K562 (cell line): ENCODE data around the gene TBCC. TPM values are rescaled to one million over a fixed set of nuclear protein-coding genes. Genes with fewer than 3 reads are reported as not detected.

Source experiments
- AFF4 ChIP-seq: sonication (generic); formaldehyde crosslinking; IDR thresholded peaks from 2 replicates; pipeline ENCODE4 v1.8.0; 2023; ENCODE audit warnings: mild to moderate bottlenecking, missing genetic modification reagents
- DIDO1 ChIP-seq: fragments of 450-650 bp; IDR thresholded peaks from 2 replicates; pipeline ENCODE4 v1.6.1; 2016; ENCODE audit warnings: low read depth, missing biosample characterization, missing genetic modification characterization
- GTF2E2 ChIP-seq: fragments of 200-800 bp; sonication (Bioruptor generic); IDR thresholded peaks from 2 replicates; pipeline ENCODE4 v1.6.1; 2016; ENCODE audit warnings: missing genetic modification characterization, missing compliant biosample characterization
- JUN ChIP-seq, 2 experiments: sonication (generic) in 1 of 2; formaldehyde crosslinking in 1 of 2; IDR thresholded peaks; 2 replicates each; pipeline versions ENCODE4 v1.6.1 to v1.8.0; 2012 to 2022; ENCODE audit warnings: borderline replicate concordance in 2 of 2, mild to moderate bottlenecking in 2 of 2, improper control_type of control experiment in 1 of 2, low read depth in 1 of 2, low read length in 1 of 2, missing genetic modification reagents in 1 of 2
- POLR2AphosphoS5 ChIP-seq: IDR thresholded peaks from 2 replicates; pipeline ENCODE4 v1.6.1; 2011; ENCODE audit warnings: mild to moderate bottlenecking, low read depth, low read length, moderate library complexity; ENCODE audit not compliant: control insufficient read depth, insufficient read depth
- TAF1 ChIP-seq: IDR thresholded peaks from 2 replicates; pipeline ENCODE4 v1.6.1; 2011; ENCODE audit warnings: mild to moderate bottlenecking, low read length, moderate library complexity; ENCODE audit not compliant: insufficient read depth, control insufficient read depth, severe bottlenecking; ENCODE audit errors: extremely low read depth
- TCF15 ChIP-seq: fragments of 250-450 bp; sonication (Bioruptor Pico); IDR thresholded peaks from 2 replicates; pipeline ENCODE4 v1.8.0; 2022; ENCODE audit warnings: moderate library complexity, mild to moderate bottlenecking, inconsistent platforms
- ZNF507 ChIP-seq: conservative IDR thresholded peaks from 2 replicates; pipeline ENCODE4 v1.6.1; 2017; ENCODE audit warnings: missing genetic modification characterization, missing compliant biosample characterization
- ZNF589 ChIP-seq: fragments of 200-800 bp; sonication (Bioruptor generic); IDR thresholded peaks from 2 replicates; pipeline ENCODE4 v1.6.1; 2016; ENCODE audit warnings: low read depth, missing genetic modification characterization, missing compliant biosample characterization
- polyA plus RNA-seq, 8 experiments: library from polyadenylated mRNA; depleted of rRNA in 4 of 8; stranded (reverse) in 5 of 8; unstranded in 3 of 8; fragments of >200 nt; fragmentation: Nextera tagmentation in 2 of 8; fragmentation: Illumina TruSeq in 1 of 8; extraction: Ambion mirVana in 2 of 8; extraction: Trizol in 1 of 8; gene quantifications; 2 replicates each; pipeline versions ENCODE4 v1.2.1 to v1.2.3, GENCODE V29; 2011 to 2014; ENCODE audit warnings: inconsistent platforms in 1 of 8, missing spikeins in 1 of 8
- total RNA-seq, 7 experiments: library from RNA; depleted of rRNA in 6 of 7; stranded (reverse); fragments of >200 nt in 6 of 7; fragmentation: Illumina TruSeq in 2 of 7; extraction: Trizol in 2 of 7; gene quantifications; 2 replicates each; pipeline versions ENCODE4 v1.2.1 to v1.2.3, GENCODE V29; 2011 to 2021; ENCODE audit warnings: low replicate concordance in 1 of 7
- TF ChIP-seq, protein P1 (sequence below), 3 experiments: fragments of 200-800 bp in 1 of 3; sonication (Bioruptor generic) in 1 of 3; sonication (generic) in 1 of 3; formaldehyde crosslinking in 1 of 3; IDR thresholded peaks; 2 replicates each; pipeline versions ENCODE4 v1.6.1 to v1.8.0; 2016 to 2022; ENCODE audit warnings: mild to moderate bottlenecking in 2 of 3, missing compliant biosample characterization in 2 of 3, missing genetic modification characterization in 2 of 3, missing genetic modification reagents in 1 of 3
- TF ChIP-seq, protein P2 (sequence below), 2 experiments: fragments of 450-650 bp in 1 of 2; IDR thresholded peaks; 2 replicates each; pipeline ENCODE4 v1.6.1; 2011 to 2017; ENCODE audit warnings: low read depth in 2 of 2, antibody characterized with exemption in 1 of 2, borderline replicate concordance in 1 of 2, low read length in 1 of 2, mild to moderate bottlenecking in 1 of 2, mixed read lengths in 1 of 2; ENCODE audit not compliant: control insufficient read depth in 1 of 2
- TF ChIP-seq, protein P3 (sequence below): fragments of 200-800 bp; sonication (Bioruptor generic); IDR thresholded peaks from 2 replicates; pipeline ENCODE4 v1.6.1; 2017; ENCODE audit warnings: missing genetic modification characterization, missing compliant biosample characterization

The TBCC gene
- total and polyA plus RNA-seq, 9 of the 15 experiments (the other 6 are each of a cell fraction or from before 2014, with no cell fraction given), result 2.8 to 34.1 (median 23.3) TPM

- TF ChIP-seq DIDO1 (tag), result no peak
- TF ChIP-seq TAF1, result peak; percentile 78
- peak; percentile 85; the same call in 1 of the 2 replicates for TF ChIP-seq ZNF589 (CRISPR knock-in tag)
- TF ChIP-seq AFF4 (CRISPR knock-in tag), result no peak
- TF ChIP-seq, protein P1, sequence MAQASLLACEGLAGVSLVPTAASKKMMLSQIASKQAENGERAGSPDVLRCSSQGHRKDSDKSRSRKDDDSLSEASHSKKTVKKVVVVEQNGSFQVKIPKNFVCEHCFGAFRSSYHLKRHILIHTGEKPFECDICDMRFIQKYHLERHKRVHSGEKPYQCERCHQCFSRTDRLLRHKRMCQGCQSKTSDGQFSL (CRISPR knock-in tag; IDR thresholded peaks at IDR 0.05), result peak; percentile 31; the same call in 1 of the 2 replicates
- TF ChIP-seq, protein P1 (tag; IDR thresholded peaks at IDR 0.05), result peak in 1 of 2 experiments; percentile 70; a peak in 2 of 4 replicates
- no peak for TF ChIP-seq ZNF507
- TF ChIP-seq, protein P2, sequence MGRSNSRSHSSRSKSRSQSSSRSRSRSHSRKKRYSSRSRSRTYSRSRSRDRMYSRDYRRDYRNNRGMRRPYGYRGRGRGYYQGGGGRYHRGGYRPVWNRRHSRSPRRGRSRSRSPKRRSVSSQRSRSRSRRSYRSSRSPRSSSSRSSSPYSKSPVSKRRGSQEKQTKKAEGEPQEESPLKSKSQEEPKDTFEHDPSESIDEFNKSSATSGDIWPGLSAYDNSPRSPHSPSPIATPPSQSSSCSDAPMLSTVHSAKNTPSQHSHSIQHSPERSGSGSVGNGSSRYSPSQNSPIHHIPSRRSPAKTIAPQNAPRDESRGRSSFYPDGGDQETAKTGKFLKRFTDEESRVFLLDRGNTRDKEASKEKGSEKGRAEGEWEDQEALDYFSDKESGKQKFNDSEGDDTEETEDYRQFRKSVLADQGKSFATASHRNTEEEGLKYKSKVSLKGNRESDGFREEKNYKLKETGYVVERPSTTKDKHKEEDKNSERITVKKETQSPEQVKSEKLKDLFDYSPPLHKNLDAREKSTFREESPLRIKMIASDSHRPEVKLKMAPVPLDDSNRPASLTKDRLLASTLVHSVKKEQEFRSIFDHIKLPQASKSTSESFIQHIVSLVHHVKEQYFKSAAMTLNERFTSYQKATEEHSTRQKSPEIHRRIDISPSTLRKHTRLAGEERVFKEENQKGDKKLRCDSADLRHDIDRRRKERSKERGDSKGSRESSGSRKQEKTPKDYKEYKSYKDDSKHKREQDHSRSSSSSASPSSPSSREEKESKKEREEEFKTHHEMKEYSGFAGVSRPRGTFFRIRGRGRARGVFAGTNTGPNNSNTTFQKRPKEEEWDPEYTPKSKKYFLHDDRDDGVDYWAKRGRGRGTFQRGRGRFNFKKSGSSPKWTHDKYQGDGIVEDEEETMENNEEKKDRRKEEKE (IDR thresholded peaks at IDR 0.05; ENCODE audit: borderline replicate concordance in 1 of 2, control insufficient read depth in 1 of 2, low read depth in 2 of 2, low read length in 1 of 2), result peak in 1 of 2 experiments; percentile 75; a peak in 1 of 4 replicates
- peak; percentile 81; the same call in 1 of the 2 replicates for TF ChIP-seq GTF2E2
- no peak for TF ChIP-seq TCF15
- TF ChIP-seq, protein P3, sequence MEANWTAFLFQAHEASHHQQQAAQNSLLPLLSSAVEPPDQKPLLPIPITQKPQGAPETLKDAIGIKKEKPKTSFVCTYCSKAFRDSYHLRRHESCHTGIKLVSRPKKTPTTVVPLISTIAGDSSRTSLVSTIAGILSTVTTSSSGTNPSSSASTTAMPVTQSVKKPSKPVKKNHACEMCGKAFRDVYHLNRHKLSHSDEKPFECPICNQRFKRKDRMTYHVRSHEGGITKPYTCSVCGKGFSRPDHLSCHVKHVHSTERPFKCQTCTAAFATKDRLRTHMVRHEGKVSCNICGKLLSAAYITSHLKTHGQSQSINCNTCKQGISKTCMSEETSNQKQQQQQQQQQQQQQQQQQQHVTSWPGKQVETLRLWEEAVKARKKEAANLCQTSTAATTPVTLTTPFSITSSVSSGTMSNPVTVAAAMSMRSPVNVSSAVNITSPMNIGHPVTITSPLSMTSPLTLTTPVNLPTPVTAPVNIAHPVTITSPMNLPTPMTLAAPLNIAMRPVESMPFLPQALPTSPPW (CRISPR knock-in tag), result peak; percentile 95
- 0 out of 2 replicates have a peak, but pooled peaks have one; percentile 4 for TF ChIP-seq JUN (IDR thresholded peaks at IDR 0.05; ENCODE audit: borderline replicate concordance, low read depth, low read length)
- TF ChIP-seq JUN (CRISPR knock-in tag; IDR thresholded peaks at IDR 0.05; ENCODE audit: borderline replicate concordance), result no peak
- peak; percentile 72; the same call in 1 of the 2 replicates for TF ChIP-seq POLR2AphosphoS5
Measured at GRCh38 chr6:42781796-42782688, 36.1 kb upstream of the TBCC start, which contains the start of gene BICRAL (continued).
